ENCODE results near the gene TNIK. TPM values are rescaled to one million over a fixed set of nuclear protein-coding genes. Genes with fewer than 3 reads are reported as not detected.
A peak's percentile ranks its signal among the peaks of the same experiment; 100 is the strongest.

Gene TNIK
- total and polyA plus RNA-seq, 3 donors from 2014 or later: 39.3 to 99.6 (median 83.5) TPM

DNA sequence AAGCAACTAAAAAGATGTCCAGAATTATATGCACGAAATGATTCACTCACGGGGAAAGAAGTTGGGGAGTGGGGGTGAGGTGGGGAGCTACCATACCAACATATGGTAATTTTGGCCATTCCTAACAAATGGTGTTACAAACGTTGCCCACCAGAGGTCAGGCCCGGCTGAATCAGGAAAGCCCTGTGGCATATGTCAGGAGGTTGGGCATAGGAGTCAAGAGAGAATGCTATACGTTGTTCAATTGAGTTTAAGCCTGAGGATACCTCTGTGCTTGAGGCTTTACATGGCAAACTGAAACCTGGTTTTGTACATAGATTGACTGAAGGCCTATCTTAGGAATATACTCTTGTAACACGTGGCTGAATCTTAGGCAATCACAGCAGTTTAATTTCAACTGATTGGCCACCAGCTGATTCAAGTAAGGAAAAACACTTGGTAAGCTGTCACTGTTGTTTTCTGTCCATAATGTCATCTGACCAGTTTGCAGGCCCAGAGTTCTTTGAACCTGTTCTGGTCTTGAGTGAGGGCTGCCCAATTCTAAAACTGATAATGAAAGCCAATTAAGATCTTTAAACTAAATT is 410.3 kb downstream of the TNIK start:
- H3K36me3 ChIP-seq (ENCODE audit: low read depth, missing control alignments): no peaks in the 10 kb centered on the region
- H3K9me3 ChIP-seq: no peaks in the 10 kb centered on the region
- TF ChIP-seq POLR2A (IDR thresholded peaks at IDR 0.05) (no peak), CTCF (IDR thresholded peaks at IDR 0.05) (peak; percentile 19 to 40 (median 20))
- intact Hi-C loops (cut with DNase I; ENCODE audit: low total_unique reads): no loop called here
- H3K4me3 ChIP-seq: no peak overlapping the region
- no peaks in the 10 kb centered on the region for H3K27me3 ChIP-seq
- peak; percentile 55 for DNase-seq
- WGBS, 2 donors: 54 to 59% methylated on average over 6 of the region's 6 CpGs
- no peaks in the 10 kb centered on the region for H3K4me1 ChIP-seq
- H3K27ac ChIP-seq: no peak overlapping the region

DNA sequence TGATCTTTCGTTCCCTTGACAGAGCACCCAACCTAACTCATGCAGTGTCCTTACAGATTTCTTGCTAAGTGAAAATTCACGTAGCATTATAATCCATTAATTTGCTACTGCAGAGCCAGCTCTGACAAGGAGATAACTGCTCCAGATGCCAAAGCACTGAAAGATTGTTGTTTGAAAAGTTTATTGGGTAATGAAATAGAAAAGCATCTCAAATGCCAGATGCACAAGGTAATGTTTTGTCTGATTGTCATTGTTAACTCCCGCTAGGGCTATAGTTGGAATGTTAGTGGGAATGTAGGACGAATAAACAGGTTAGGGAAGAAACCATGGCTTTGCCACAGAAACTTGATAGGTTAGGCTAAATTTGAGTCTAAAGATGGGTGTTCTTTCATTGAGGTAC is 413.4 kb downstream of the TNIK start:
- intact Hi-C loops (cut with DNase I; ENCODE audit: low total_unique reads): no loop called here
- no peak overlapping the region for H3K27ac ChIP-seq
- 53 to 70% methylated on average over 4 of the region's 4 CpGs for WGBS, 2 donors

GRCh38 chr3:171044835-171045793 is 415.1 kb downstream of the TNIK start:
- no peaks in the 10 kb centered on the region for H3K36me3 ChIP-seq (ENCODE audit: low read depth, missing control alignments)

More for the DNA sequence above, 413.4 kb downstream of the TNIK start:
- Histone ChIP-seq H3K4me1 (no peaks in the 10 kb centered on the region), H3K4me3 (no peak overlapping the region), H3K36me3 (ENCODE audit: low read depth, missing control alignments) (no peaks in the 10 kb centered on the region), H3K9me3 (no peaks in the 10 kb centered on the region), H3K27me3 (no peaks in the 10 kb centered on the region)
- DNase-seq: no peak
- TF ChIP-seq CTCF (IDR thresholded peaks at IDR 0.05) (no peak), POLR2A (IDR thresholded peaks at IDR 0.05) (no peak)

DNA sequence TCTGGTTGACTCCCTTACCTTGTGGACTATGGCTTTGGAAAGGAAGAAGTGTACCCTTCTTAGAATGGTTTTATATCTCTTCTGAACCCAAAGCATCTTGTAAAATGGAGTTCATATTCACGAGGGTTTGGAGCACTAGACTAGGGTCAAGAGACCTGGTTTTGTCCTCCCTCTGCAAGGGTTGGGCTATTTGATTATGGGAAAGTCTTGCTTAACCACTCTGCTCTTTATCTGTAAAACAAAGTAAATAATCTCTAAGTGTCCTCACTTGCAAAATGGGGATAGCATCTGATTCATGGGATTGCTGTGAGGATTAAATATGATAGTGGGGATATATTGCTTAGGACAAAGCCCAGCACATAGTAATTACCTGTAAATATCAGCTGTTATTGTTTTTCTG is 415.8 kb downstream of the TNIK start:
- no peak overlapping the region for H3K27ac ChIP-seq
- H3K4me3 ChIP-seq: no peak overlapping the region
- H3K4me1 ChIP-seq: no peaks in the 10 kb centered on the region
- H3K9me3 ChIP-seq: no peaks in the 10 kb centered on the region
- no peak for TF ChIP-seq POLR2A (IDR thresholded peaks at IDR 0.05)
- TF ChIP-seq CTCF (IDR thresholded peaks at IDR 0.05): no peak
- intact Hi-C loops (cut with DNase I; ENCODE audit: low total_unique reads): no loop called here
- DNase-seq: no peak
- no peaks in the 10 kb centered on the region for H3K27me3 ChIP-seq
- WGBS, 2 donors: 0 to 84% methylated on average over 1 of the region's 1 CpG
- H3K36me3 ChIP-seq (ENCODE audit: low read depth, missing control alignments): no peaks in the 10 kb centered on the region

More at GRCh38 chr3:171044835-171045793, 415.1 kb downstream of the TNIK start:
- Histone ChIP-seq H3K4me1 (no peaks in the 10 kb centered on the region), H3K27me3 (no peaks in the 10 kb centered on the region), H3K27ac (no peak overlapping the region), H3K4me3 (no peak overlapping the region), H3K9me3 (no peaks in the 10 kb centered on the region)
- TF ChIP-seq CTCF (IDR thresholded peaks at IDR 0.05) (no peak), POLR2A (IDR thresholded peaks at IDR 0.05) (no peak)
- 80 to 88% methylated on average over 14 of the region's 14 CpGs for WGBS, 2 donors
- DNase-seq: no peak
- intact Hi-C loops (cut with DNase I; ENCODE audit: low total_unique reads): no loop called here
